ENCODE results near the gene SFXN5. TPM values are rescaled to one million over a fixed set of nuclear protein-coding genes. Genes with fewer than 3 reads are reported as not detected.
A peak's percentile ranks its signal among the peaks of the same experiment; 100 is the strongest.

Gene SFXN5
- total RNA-seq, 1 donor from 2014 or later = 15.4 TPM

DNA sequence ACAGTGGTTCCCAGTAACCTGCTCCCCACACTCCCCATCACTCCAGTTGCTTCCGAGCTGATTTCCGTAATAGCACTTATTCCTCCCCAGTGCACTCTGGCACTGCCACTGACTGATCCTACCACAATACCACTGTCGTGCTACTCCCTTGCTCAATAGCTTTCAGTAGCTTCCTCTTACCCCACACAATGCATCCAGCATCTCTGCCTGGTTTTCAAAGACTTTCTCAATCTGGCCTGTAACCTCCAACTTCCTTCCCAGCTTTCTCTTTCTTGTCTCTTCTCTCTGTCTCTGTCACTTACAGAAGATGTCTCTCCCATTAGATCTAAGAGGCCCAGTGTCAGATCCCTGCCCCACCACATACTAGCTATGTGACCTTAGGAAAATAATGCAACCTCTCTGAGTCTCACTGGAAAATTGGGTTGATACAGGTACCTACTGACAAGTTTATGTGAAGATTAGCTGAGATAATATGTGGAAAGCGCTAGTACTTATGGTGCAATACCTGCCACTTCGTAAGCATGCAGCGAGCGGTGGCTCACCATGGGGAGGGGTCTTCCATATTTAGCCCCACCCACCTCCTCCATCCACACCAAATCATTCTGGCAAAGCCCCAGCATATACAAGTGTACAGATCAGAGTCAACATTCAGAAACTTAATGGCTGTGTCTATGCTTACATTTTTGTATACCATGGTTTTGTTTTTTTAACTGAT, 36.7 kb downstream of the SFXN5 start:
- Histone ChIP-seq H3K9me3 (no peaks in the 10 kb centered on the region), H3K4me3 (no peak overlapping the region), H3K4me1 (peaks cover 5% of the 10 kb centered on the region), H3K27me3 (ENCODE audit: low read depth) (no peaks in the 10 kb centered on the region), H3K27ac (no peak overlapping the region), H3K36me3 (peaks cover 13% of the 10 kb centered on the region)
- DNase-seq = no peak
- peak; percentile 80 to 85 for ATAC-seq
- intact Hi-C loops (cut with DNase I) = no loop called here
- TF ChIP-seq, protein P1, sequence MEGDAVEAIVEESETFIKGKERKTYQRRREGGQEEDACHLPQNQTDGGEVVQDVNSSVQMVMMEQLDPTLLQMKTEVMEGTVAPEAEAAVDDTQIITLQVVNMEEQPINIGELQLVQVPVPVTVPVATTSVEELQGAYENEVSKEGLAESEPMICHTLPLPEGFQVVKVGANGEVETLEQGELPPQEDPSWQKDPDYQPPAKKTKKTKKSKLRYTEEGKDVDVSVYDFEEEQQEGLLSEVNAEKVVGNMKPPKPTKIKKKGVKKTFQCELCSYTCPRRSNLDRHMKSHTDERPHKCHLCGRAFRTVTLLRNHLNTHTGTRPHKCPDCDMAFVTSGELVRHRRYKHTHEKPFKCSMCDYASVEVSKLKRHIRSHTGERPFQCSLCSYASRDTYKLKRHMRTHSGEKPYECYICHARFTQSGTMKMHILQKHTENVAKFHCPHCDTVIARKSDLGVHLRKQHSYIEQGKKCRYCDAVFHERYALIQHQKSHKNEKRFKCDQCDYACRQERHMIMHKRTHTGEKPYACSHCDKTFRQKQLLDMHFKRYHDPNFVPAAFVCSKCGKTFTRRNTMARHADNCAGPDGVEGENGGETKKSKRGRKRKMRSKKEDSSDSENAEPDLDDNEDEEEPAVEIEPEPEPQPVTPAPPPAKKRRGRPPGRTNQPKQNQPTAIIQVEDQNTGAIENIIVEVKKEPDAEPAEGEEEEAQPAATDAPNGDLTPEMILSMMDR (IDR thresholded peaks at IDR 0.05) = no peak

DNA sequence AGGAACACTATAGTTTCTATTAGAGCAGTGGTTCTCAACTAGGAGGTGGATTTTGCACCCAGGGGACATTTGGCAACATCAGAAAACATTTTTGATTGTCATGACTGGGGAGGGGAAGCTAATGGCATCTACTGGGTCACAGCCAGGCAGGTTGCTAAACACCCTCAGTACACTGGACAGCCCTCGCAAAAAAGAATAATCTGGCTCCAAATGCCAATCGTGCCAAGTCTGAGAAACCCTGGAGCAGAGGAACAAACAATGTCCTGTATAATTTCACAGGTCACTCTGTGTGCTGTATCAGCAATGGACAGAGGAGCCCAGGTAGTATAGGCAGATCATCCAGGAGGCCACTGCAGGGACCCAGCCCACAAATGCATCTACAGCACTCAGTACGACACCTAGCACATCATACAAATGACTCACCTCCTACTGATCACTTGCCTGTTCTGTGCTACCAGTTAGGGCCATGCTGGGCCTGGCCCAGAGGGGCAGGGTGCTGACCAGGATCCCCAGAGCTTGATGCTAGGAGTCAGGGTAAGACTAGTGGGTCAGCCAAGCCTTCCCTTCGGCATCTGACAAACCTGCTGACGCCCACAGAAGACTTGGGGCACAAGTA, 37.6 kb downstream of the SFXN5 start:
- DNase-seq (no peak), ATAC-seq (peak; percentile 31 to 48)
- Histone ChIP-seq H3K4me1 (peaks cover 5% of the 10 kb centered on the region), H3K4me3 (no peak overlapping the region), H3K27me3 (ENCODE audit: low read depth) (no peaks in the 10 kb centered on the region), H3K27ac (no peak overlapping the region), H3K9me3 (no peaks in the 10 kb centered on the region), H3K36me3 (peaks cover 5% of the 10 kb centered on the region)
- intact Hi-C loops (cut with DNase I) = no loop called here
- TF ChIP-seq, protein P1 (IDR thresholded peaks at IDR 0.05) = no peak

DNA sequence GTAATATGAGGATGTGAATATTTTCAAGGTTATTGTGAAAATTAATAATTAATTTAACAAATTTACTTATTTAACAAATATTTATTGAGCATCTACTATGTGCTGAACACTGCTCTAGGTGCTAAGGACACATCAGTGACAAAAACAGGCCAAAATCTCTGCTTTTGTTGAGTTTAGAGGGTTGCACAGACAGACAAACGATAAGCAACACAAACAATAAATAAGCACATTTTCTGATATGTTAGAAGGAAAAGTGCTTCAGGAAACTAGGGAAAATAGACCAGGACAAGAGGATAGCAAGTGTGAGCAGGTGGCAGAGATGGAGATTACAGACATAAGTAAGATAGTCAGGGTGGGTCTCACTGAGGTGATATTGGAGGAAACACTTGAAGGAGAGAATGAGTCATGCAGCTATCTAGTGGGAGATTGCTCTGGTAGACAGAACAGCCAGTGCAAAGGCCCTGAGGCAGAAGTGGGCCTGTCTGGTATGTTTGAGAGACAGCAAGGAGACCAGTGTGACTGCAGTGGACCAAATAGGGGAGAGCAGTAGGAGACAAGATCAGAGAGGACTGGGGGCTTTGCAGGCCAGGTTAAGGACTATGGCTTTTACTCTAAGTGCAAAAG, 38.3 kb downstream of the SFXN5 start:
- Histone ChIP-seq H3K9me3 (no peaks in the 10 kb centered on the region), H3K27me3 (ENCODE audit: low read depth) (no peaks in the 10 kb centered on the region), H3K27ac (no peak overlapping the region), H3K36me3 (peaks cover 4% of the 10 kb centered on the region), H3K4me1 (peaks cover 5% of the 10 kb centered on the region), H3K4me3 (no peak overlapping the region)
- no peak for DNase-seq
- intact Hi-C loops (cut with DNase I) = no loop called here
- TF ChIP-seq, protein P1 (IDR thresholded peaks at IDR 0.05) = no peak
- ATAC-seq = no peak

DNA sequence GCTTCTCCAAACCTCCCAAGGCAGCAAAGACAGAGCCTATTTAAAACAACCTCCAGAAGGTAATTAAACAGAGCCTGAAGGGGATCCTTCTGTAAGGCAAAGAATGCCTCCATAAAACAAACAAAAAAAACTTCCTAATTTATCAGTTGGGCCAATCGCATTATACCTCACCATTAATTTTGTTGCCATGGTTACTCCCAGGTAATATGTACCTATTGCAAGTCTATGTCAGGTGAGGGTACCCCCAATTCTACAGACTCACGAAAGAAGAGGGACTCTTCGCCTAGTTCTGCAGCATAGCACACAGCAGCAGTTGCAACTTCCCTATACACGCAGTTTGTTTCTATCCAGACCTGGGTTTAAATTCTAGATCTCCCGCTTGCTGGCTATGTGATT, 38.8 kb downstream of the SFXN5 start:
- intact Hi-C loops (cut with DNase I) = no loop called here
- TF ChIP-seq, protein P1 (IDR thresholded peaks at IDR 0.05) = no peak
- no peaks in the 10 kb centered on the region for H3K36me3 ChIP-seq
- no peak for ATAC-seq
- peaks cover 5% of the 10 kb centered on the region for H3K4me1 ChIP-seq
- no peak overlapping the region for H3K4me3 ChIP-seq
- no peak for DNase-seq
- H3K27me3 ChIP-seq (ENCODE audit: low read depth) = no peaks in the 10 kb centered on the region
- H3K27ac ChIP-seq = no peak overlapping the region
- H3K9me3 ChIP-seq = no peaks in the 10 kb centered on the region

DNA sequence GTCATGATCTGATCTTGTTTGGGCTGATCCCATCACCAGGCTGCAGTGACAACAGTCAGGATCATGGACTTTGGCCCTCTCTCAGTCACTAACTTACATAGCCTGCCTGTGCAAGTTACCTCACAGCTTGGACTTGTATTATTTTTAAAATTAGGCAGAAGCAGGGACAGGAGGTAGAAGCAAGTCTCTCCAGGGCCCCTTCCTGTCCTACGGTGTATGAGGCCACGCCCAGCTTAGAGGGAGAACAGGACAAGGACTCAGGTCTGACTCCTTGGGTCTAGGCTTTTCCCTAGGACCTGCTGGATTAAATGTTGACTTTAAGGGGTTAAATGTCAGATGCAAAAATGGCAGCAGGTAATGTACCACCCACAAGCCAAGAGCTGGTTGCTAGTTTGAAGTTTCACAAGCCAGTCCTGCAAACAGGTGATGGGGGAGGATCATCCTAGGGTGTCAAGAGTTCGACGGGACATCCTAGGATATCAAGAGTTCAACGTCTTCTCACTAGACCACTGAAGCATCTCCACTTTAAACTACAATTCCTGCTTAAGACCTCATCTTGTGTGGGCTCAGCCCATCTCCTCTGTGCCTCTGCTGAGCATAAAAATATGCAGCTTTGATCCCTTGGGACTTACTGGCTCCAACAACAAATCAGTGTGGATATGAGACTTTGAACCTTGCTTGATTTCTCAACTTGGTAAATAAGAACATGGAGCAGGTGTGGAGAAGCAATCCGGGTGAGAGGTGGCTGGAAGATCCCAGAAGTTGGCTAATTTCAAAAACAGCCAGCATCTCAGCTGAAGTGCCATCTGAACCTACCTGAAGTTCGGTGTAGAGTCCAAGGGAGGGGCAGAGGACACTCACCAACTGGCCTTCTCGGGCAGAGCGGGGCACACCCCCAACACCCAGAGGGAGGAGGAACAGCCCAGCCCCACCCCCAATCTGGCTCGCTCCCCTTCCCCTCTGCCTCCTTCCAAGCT, 39.5 kb downstream of the SFXN5 start:
- no peak overlapping the region for H3K4me3 ChIP-seq
- H3K27me3 ChIP-seq (ENCODE audit: low read depth) = no peaks in the 10 kb centered on the region
- H3K4me1 ChIP-seq = peaks cover 5% of the 10 kb centered on the region
- intact Hi-C loops (cut with DNase I) = no loop called here
- no peaks in the 10 kb centered on the region for H3K9me3 ChIP-seq
- DNase-seq = no peak
- no peaks in the 10 kb centered on the region for H3K36me3 ChIP-seq
- TF ChIP-seq, protein P1 (IDR thresholded peaks at IDR 0.05) = no peak
- no peak overlapping the region for H3K27ac ChIP-seq
- no peak for ATAC-seq

Data from lower lobe of right lung (tissue), 2 donors.